HG03060 (cell line): ENCODE measurements around the gene TLE4.

Source experiments
- ATAC-seq: cut with Tn5 transposase; IDR thresholded peaks from one replicate; pipeline ENCODE4 v1.9.1; 2021; ENCODE audit warnings: low read depth, moderate number of reproducible peaks; ENCODE audit not compliant: unreplicated experiment

TLE4 gene

DNA sequence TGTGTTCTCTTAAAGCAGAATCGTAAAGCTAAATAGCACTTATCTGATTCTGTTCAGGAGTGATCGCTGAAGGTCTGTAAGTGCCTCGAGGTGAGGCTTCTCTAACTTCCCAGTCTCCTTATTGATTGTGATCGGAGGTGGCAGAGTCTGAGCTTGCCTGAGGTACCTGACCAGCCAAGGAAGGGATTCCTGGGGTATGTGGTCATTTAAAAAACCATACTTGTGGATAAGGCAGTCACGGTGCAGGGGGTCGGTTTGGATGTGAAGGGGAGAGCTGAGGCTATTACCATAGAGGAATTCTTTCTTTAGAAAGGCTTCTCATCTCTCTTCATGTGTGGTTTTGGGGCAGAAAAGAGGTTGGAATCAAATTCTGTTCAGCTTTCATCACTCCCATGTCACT lies 193.7 kb downstream of the TLE4 start:
- no peak for ATAC-seq

- ATAC-seq: no peak
Measured at GRCh38 chr9:79766091-79766490, 194.3 kb downstream of the TLE4 start.

- ATAC-seq: no peak
Measured at GRCh38 chr9:79768194-79768593, 196.4 kb downstream of the TLE4 start.

DNA sequence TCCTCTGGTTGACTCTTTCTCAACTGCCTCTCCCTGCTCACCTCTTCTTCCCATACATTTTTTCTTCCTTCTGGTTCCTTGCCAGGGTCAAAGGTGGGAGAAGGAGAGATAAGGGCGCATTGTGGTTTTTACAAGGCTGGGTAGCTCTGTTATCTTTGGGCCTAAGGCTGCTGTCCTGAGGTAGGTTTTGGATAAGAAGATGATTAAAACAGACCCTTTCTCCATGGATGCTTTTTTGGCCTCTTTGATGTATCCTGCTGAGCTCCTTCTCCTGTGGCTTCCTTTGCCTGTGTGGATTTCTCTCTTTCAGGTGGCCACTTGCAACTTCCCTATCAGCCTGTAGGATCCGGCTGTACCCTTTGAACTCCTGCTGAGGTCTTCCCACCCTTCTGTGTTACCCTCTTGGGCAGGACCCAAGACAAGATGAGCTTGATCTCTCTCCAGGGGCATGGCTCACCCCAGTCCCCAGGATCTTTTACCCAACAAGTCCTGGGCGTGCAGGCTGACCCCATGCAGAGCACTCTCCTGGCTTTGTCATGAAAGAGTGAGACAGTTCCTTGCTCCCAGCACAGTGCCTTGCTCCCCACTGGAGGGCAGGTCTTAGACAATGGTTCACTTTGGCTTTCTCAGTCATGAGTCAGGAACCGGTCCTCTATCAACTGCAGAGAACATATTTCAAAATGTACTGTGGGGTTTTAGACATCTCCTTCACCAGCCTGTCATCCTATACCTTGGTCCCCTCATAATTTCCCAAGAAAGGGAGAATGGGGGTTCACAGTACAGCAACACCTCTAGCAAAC lies 197.9 kb downstream of the TLE4 start:
- no peak for ATAC-seq

- ATAC-seq: no peak
Measured at GRCh38 chr9:79774356-79774755, 202.6 kb downstream of the TLE4 start.
